ENCODE measurements around the gene MCRS1.
"Not testable (repeated sequence)": the region's sequence is repeated elsewhere in the genome, so short reads cannot be mapped to it uniquely, and the experiment has no call there.

The MCRS1 gene

DNA sequence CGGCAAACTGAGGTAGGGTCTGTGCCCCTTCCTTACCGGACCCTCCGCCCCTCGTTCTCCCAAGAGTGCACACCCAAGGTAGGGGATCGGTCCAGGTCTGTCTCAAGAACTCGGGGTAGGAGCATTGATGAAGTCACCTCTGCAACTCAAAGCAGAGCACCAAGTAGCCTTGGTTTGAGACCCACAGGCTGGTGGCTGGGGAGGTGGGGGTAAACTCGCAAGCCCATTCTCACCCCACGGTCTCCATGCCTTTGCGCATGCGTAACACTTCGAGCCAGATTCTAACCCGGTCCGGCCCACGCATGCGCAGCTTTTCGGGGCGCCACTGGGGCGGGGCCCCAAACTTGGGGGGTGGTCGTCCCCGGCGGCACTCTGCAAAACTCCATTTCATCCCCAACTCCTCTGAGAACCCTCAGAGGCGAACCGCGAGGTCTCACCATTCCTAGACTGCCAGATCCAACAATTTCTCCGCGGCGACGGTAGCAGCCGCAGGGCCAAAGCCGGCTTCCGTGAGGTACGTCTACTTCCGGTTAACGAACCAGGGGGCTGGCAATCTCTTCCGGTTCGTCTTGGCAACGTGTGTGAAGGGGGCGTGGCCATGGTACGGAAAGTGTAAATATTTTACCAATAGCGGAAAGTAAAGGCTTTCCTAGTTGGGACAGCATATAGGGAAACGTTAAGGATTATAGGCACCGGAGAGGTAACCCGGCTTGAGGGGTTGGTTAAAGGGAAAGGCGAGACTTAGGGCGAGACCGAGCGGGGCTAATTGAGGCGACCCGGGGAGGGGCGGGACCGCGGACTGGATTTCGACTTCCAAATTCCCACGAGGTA is at the start of gene MCRS1:
TSS of gene MCRS1 (minus strand) at position 532 of the 831 bp plus-strand sequence. CDS start 1,411 bp downstream, outside the sequence.
- peak; percentile 11 to 71 for DNase-seq

DNA sequence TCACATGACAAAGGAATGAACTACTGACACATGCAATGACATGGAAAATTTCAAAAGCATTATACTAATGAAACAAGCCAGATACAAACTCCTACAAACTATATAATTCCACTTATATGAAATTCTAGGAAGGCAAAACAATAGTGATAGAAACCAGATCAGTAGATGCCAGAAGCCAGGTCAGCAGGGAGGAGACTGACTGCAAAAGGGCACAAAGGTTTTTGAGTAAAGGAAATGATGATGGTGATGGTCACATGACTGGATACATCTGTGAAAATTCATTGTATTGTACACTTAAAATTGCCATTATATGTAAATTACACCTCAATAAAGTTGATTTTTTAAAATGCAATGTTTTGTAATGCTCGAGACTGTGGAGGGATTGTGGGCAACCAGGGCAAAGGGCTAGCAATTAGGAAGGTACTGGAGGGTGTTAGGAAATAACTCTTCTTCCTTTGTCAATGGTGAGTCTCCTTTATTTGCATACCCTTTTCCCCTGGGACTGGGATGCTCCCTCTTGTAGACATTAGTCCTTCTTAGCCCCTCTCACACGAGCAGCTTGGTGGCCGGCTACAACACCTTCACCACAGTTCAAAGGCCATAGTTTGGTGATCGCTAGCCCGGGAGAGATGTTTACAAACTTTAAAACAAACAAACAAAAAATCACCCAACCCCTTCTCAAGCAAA is 48.7 kb upstream of the MCRS1 start:
- no peak for DNase-seq

DNA sequence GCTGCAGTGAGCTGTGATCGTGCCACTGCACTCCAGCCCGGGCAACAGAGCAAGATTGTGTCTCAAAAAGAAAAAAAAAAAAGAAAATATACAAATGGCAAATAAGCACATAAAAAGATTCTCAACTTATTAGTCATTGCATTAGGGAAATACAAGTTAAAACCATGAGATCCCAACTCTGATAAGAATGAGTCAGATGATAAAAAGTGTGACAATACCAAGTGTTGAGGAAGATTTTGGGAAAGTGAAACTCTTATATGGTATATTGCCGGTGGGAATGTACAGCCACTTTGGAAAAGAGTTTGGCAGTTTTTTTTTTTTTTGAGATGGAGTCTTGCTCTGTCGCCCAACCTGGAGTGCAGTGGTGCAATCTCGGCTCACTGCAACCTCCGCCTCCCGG is 47.8 kb upstream of the MCRS1 start:
- DNase-seq, result no peak

- DNase-seq, result no peak
These were observed 44.3 kb upstream of the MCRS1 start for GRCh38 chr12:49612210-49612609.

GRCh38 chr12:49610785-49611184 is 42.8 kb upstream of the MCRS1 start:
- DNase-seq, result not testable (repeated sequence)

DNA sequence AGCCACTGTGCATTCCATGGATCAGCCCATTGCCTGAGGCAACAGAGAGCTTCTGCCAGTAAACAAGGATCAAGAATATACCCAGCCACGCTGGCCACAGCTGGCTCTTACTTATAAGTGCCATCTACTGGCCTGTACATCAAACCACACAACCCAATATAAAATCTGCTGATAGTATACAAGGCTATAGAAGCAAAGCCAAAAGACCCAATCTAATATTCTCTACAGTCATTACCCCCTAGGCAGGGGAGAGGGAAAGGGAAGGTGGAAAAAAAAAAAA is 41.9 kb upstream of the MCRS1 start:
- DNase-seq, result no peak

GRCh38 chr12:49609059-49609874 is 41.3 kb upstream of the MCRS1 start:
- no peak for DNase-seq

DNA sequence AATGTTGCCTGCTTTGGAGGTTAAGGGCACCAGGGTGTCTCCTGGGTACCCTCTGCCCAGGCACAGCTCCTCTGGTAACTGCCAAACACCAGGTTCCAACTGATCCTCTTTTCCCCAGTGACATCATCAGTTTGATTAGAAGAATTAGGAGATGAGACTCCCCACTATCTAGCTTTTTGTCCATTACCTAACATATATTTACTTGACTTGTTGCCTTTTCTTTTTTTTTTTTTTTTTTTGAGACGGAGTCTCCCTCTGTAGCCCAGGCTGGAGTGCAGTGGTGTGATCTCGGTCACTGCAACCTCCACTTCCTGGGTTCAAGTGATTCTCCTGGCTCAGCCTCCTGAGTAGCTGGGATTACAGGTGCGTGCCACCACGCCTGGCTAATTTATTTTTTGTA is 37.6 kb upstream of the MCRS1 start, which contains the start of gene FAM186B:
TSS of gene FAM186B (minus strand) at position 101 of the 400 bp plus-strand sequence. CDS start 162 bp downstream, outside the sequence.
- not testable (repeated sequence) for DNase-seq

DNA sequence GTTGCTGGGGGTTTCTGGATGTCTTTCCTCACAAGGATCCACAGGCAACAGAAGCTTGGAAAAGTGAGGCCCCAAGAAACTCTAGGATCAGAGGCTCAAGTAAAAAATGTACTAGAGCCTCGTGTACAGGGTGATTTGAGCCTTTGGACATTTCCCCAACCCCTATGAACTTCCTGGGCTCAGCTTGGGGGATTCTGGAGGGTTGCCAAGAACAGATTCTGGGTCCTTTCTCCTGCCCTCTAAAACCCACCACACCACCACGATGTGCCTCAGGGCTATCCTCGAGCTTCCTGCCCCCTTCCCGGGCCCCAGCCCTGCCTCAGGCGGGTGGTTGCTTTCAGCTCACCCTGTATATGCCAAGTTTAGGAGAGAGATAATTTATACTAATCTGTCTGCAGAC is 36.9 kb upstream of the MCRS1 start:
- no peak for DNase-seq

GRCh38 chr12:49603721-49604120 is 35.8 kb upstream of the MCRS1 start:
- no peak for DNase-seq

DNA sequence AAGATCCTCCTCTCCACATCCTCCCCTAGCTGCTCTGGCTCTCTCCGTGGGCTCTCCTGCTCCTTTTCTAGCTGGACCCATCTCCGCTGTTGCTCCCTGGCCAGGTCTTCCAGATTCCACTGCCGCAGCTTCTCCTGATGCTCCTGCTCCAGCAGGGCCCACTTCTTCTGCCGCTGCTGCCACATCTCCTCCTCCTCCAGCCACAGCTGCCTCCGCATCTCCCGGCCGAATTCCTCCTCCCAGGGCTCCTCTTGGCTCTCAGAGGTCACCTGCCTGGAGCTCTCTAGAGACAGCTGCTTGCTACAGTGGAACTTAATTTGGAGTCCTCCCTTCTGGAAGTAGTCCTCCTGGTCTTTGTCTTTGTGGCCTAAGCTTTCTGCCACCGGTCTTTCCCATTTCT is 32.0 kb upstream of the MCRS1 start:
- no peak for DNase-seq

- no peak for DNase-seq
These were observed 30.6 kb upstream of the MCRS1 start for GRCh38 chr12:49598527-49598926.

GRCh38 chr12:49588721-49589516 is 21.0 kb upstream of the MCRS1 start:
- no peak for DNase-seq

GRCh38 chr12:49588281-49588680 is 20.3 kb upstream of the MCRS1 start:
- DNase-seq, result no peak

GRCh38 chr12:49587174-49587908 is 19.4 kb upstream of the MCRS1 start:
- no peak for DNase-seq

DNA sequence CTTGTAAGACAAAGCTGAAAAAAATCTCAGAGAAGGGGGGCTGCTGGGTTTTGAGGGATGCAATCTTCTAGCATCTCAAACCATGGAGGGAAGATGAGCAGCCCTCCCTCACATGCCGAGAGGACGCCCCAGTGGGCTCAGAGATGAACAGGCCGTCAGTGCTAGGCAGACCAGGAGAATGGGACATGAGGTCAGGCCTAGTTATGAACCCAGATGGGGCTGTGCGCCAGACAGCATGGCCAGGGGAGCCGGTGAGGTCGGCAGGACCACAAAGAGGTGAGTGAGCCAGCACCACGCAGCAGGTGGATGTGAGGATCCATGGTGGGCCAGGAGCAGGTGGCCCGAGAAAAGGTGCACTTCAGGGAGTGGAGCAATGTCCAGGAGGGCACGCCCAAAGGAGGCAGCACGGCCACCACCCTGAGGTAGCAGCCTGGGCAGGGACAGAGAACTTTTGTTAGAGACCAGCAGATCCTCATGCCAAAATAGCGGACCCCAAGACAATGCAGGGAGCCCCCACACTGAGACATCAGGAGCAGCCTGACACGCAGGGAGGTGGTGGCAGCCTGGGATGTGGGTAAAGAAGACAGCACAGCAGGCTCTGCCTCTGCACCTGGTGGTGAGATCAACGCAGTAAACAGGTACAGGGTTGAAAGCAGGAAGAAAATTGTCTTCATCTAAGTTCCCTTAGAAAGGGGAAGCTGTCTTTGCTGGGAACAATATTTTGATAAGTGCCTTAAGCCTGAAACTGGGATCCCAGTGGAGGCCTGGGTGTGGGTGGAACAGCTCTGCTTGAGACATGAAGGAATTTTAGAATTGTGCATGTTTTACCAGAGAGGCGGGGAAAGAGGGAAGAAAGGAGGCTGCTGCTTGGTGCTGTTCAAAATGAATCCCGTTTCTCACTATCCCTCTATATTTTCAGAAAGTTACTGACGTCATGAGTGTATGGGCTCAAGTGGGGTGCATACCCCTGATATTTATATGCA is 17.8 kb upstream of the MCRS1 start:
- DNase-seq, result no peak

- DNase-seq, result no peak
These were observed 16.6 kb upstream of the MCRS1 start for GRCh38 chr12:49584591-49584990.

GRCh38 chr12:49583366-49584094 is 15.6 kb upstream of the MCRS1 start:
- DNase-seq, result no peak

GRCh38 chr12:49582850-49583249 is 14.9 kb upstream of the MCRS1 start:
- DNase-seq, result no peak

GRCh38 chr12:49582201-49582600 is 14.3 kb upstream of the MCRS1 start:
- no peak for DNase-seq
